GM23338 (cell line): ENCODE data around the gene XRCC5. TPM values are rescaled to one million over a fixed set of nuclear protein-coding genes. Genes with fewer than 3 reads are reported as not detected.

Experiments
- ATAC-seq: fragments of 200-7000 bp; cut with Tn5 transposase; 3 replicates; pipeline ENCODE4 v1.9.1; 2020
- DNase-seq: peaks from one replicate; pipeline ENCODE4 v3.0.0-alpha.2; 2015; ENCODE audit warnings: low spot score
- H2AFZ ChIP-seq: fragments of 200-600 bp; sonication (generic); 2 replicates; pipeline ENCODE4 v1.8.0; 2016; ENCODE audit warnings: antibody characterized with exemption, mild to moderate bottlenecking, moderate library complexity
- H3F3A ChIP-seq: fragments of 200-600 bp; sonication (generic); replicated peaks from 2 replicates; pipeline ENCODE4 v1.8.0; 2017; ENCODE audit warnings: antibody characterized with exemption, mixed run types, low read depth
- H3K27ac ChIP-seq: fragments of 200-600 bp; sonication (generic); 2 replicates; pipeline ENCODE4 v1.6.1; 2016; ENCODE audit warnings: low read depth
- H3K27me3 ChIP-seq: fragments of 200-600 bp; sonication (generic); 2 replicates; pipeline ENCODE4 v1.8.0; 2016; ENCODE audit warnings: mild to moderate bottlenecking, mixed run types, moderate library complexity; ENCODE audit not compliant: insufficient read depth
- H3K36me3 ChIP-seq: fragments of 200-600 bp; sonication (generic); 2 replicates; pipeline ENCODE4 v1.8.0; 2016; ENCODE audit warnings: mild to moderate bottlenecking; ENCODE audit not compliant: insufficient read depth
- H3K4me1 ChIP-seq: fragments of 200-600 bp; sonication (generic); 2 replicates; pipeline ENCODE4 v1.8.0; 2016; ENCODE audit warnings: mild to moderate bottlenecking, moderate library complexity; ENCODE audit not compliant: insufficient read depth
- H3K4me2 ChIP-seq: fragments of 200-600 bp; sonication (generic); 2 replicates; pipeline ENCODE4 v1.7.1; 2017; ENCODE audit warnings: mixed run types
- H3K4me3 ChIP-seq: fragments of 200-600 bp; sonication (generic); 2 replicates; pipeline ENCODE4 v1.6.1; 2016; ENCODE audit warnings: mixed run types
- H3K79me2 ChIP-seq: fragments of 200-600 bp; sonication (generic); replicated peaks from 2 replicates; pipeline ENCODE4 v1.8.0; 2017; ENCODE audit warnings: mild to moderate bottlenecking; ENCODE audit not compliant: insufficient read depth
- H3K9me2 ChIP-seq: fragments of 200-600 bp; sonication (generic); 2 replicates; pipeline ENCODE4 v1.8.0; 2017; ENCODE audit not compliant: insufficient read depth
- H4K20me1 ChIP-seq: fragments of 200-600 bp; sonication (generic); replicated peaks from 2 replicates; pipeline ENCODE4 v1.8.0; 2017; ENCODE audit warnings: mild to moderate bottlenecking; ENCODE audit not compliant: insufficient read depth
- H3K27ac Mint-ChIP-seq: 2 replicates; pipeline ENCODE4 v1.8.0; 2020; ENCODE audit warnings: inconsistent platforms, mild to moderate bottlenecking, moderate library complexity, mixed read lengths
- H3K27me3 Mint-ChIP-seq: 3 replicates; pipeline ENCODE4 v1.8.0; 2022; ENCODE audit warnings: low read depth, mild to moderate bottlenecking, moderate library complexity, mixed read lengths, inconsistent platforms; ENCODE audit not compliant: insufficient read depth, poor library complexity
- H3K36me3 Mint-ChIP-seq: 3 replicates; pipeline ENCODE4 v1.8.0; 2021; ENCODE audit warnings: low read depth, mild to moderate bottlenecking, inconsistent platforms, moderate library complexity, mixed read lengths
- H3K4me1 Mint-ChIP-seq: 3 replicates; pipeline ENCODE4 v1.8.0; 2020; ENCODE audit warnings: mild to moderate bottlenecking, inconsistent platforms, mixed read lengths
- H3K4me3 Mint-ChIP-seq: 3 replicates; pipeline ENCODE4 v1.8.0; 2021; ENCODE audit warnings: moderate library complexity, mild to moderate bottlenecking, inconsistent platforms, mixed read lengths
- H3K9me3 Mint-ChIP-seq: 3 replicates; pipeline ENCODE4 v1.8.0; 2020; ENCODE audit warnings: moderate library complexity, mild to moderate bottlenecking, inconsistent platforms, mixed read lengths
- CREB1 ChIP-seq: fragments of 250-450 bp; sonication (Bioruptor Pico); IDR thresholded peaks from 2 replicates; pipeline ENCODE4 v1.5.0; 2020; ENCODE audit warnings: low read depth, mild to moderate bottlenecking, moderate library complexity
- ETS1 ChIP-seq: IDR thresholded peaks from 2 replicates; pipeline ENCODE4 v1.6.1; 2016; ENCODE audit warnings: antibody characterized with exemption
- EZH2 ChIP-seq: fragments of 200-600 bp; sonication (generic); IDR thresholded peaks from one replicate; pipeline ENCODE4 v1.8.0; 2017; ENCODE audit warnings: antibody characterized with exemption, mild to moderate bottlenecking, low read depth; ENCODE audit not compliant: unreplicated experiment
- EZH2phosphoT487 ChIP-seq: fragments of 200-600 bp; sonication (generic); IDR thresholded peaks from one replicate; pipeline ENCODE4 v1.8.1; 2018; ENCODE audit warnings: antibody characterized with exemption; ENCODE audit not compliant: unreplicated experiment
- JUNB ChIP-seq: IDR thresholded peaks from one replicate; pipeline ENCODE4 v1.6.1; 2016; ENCODE audit warnings: antibody characterized with exemption; ENCODE audit not compliant: unreplicated experiment
- NANOG ChIP-seq: IDR thresholded peaks from 2 replicates; pipeline ENCODE4 v1.6.1; 2016; ENCODE audit warnings: antibody characterized with exemption, borderline replicate concordance
- POLR2AphosphoS5 ChIP-seq: IDR thresholded peaks from 2 replicates; pipeline ENCODE4 v1.6.1; 2016; ENCODE audit warnings: antibody characterized with exemption, low read depth
- REST ChIP-seq: IDR thresholded peaks from one replicate; pipeline ENCODE4 v1.6.1; 2018; ENCODE audit warnings: antibody characterized with exemption; ENCODE audit not compliant: unreplicated experiment
- ZNF114 ChIP-seq: fragments of 250-450 bp; sonication (Bioruptor Pico); IDR thresholded peaks from 2 replicates; pipeline ENCODE4 v1.5.0; 2020; ENCODE audit warnings: mild to moderate bottlenecking, moderate library complexity
- ZNF331 ChIP-seq: fragments of 250-450 bp; sonication (Bioruptor Pico); IDR thresholded peaks from 2 replicates; pipeline ENCODE4 v1.5.0; 2020; ENCODE audit warnings: low read depth, mild to moderate bottlenecking, moderate library complexity
- polyA plus RNA-seq: library from polyadenylated mRNA; unstranded; fragments of >200 nt; fragmentation: Nextera tagmentation; extraction: Ambion mirVana; gene quantifications from 2 replicates; pipeline ENCODE4 v1.2.1, GENCODE V29; 2016
- total RNA-seq: library from RNA; depleted of rRNA; stranded (reverse); fragments of >200 nt; shearing (Covaris generic); gene quantifications from 2 replicates; pipeline ENCODE4 v1.2.3, GENCODE V29; 2014
- TF ChIP-seq, protein P1 (sequence below), 2 experiments: fragments of 200-600 bp in 1 of 2; sonication (generic) in 1 of 2; conservative IDR thresholded peaks; 2 replicates each; pipeline versions ENCODE4 v1.5.1 to v1.6.1; 2016 to 2017; ENCODE audit warnings: antibody characterized with exemption in 2 of 2, low read depth in 2 of 2, mild to moderate bottlenecking in 2 of 2, moderate library complexity in 1 of 2

The XRCC5 gene
- total and polyA plus RNA-seq, 2 experiments from 2014 or later, result 499 to 524 TPM

GRCh38 chr2:216098421-216099334 lies 10.5 kb upstream of the XRCC5 start (continued):
- TF ChIP-seq ETS1 (no peak), EZH2phosphoT487 (no peak), NANOG (no peak), EZH2 (no peak), ZNF331 (CRISPR knock-in tag) (no peak)

GRCh38 chr2:216101109-216101508 lies 8.0 kb upstream of the XRCC5 start:
- ATAC-seq (no peak), DNase-seq (no peak)
- no peak overlapping the region for H3K4me3 Mint-ChIP-seq
- Histone ChIP-seq H3K79me2 (no peaks in the 10 kb centered on the region), H3K4me1 (no peaks in the 10 kb centered on the region), H3K27ac (no peak overlapping the region), H3K4me2 (no peak overlapping the region), H3K4me3 (no peak overlapping the region), H4K20me1 (no peaks in the 10 kb centered on the region), H3K36me3 (no peaks in the 10 kb centered on the region), H3K9me2 (0 out of 2 replicates have a peak, but pooled peaks cover 4% of the 10 kb centered on the region), H3K27me3 (no peaks in the 10 kb centered on the region), H3F3A (no peaks in the 10 kb centered on the region), H2AFZ (no peak overlapping the region)
- H3K9me3 Mint-ChIP-seq, result no peaks in the 10 kb centered on the region
- H3K36me3 Mint-ChIP-seq, result no peaks in the 10 kb centered on the region
- H3K4me1 Mint-ChIP-seq, result 0 out of 3 replicates have a peak, but pooled peaks cover 2% of the 10 kb centered on the region
- TF ChIP-seq JUNB, result no peak
- no peak overlapping the region for H3K27ac Mint-ChIP-seq
- no peaks in the 10 kb centered on the region for H3K27me3 Mint-ChIP-seq

DNA sequence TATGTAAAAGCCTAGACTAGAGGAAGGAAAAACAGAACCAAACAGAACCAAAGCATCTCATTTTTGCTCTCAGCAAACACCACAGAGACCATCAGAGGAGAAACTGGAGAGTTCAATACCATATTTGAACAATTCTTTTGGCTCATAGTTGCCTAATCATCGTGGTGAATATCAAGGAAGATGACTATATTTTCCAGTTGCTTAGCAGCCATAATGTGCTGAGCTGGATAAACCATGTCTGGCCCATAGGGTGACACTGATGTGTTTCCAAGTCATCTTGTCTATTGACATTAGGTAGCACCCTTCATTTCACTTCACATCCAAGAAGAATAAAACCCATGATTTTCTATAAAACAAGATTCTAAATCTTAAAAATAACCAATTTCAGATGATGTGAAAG lies 5.9 kb upstream of the XRCC5 start:
- H3K79me2 ChIP-seq, result no peaks in the 10 kb centered on the region
- H2AFZ ChIP-seq, result no peak overlapping the region
- Mint-ChIP-seq H3K4me1 (peaks cover 9% of the 10 kb centered on the region; the same call in 2 of the 3 replicates), H3K4me3 (no peak overlapping the region), H3K36me3 (no peaks in the 10 kb centered on the region), H3K27me3 (no peaks in the 10 kb centered on the region), H3K9me3 (no peaks in the 10 kb centered on the region), H3K27ac (no peak overlapping the region)
- H4K20me1 ChIP-seq, result no peaks in the 10 kb centered on the region
- ATAC-seq (no peak), DNase-seq (no peak)
- no peaks in the 10 kb centered on the region for H3F3A ChIP-seq
- H3K4me3 ChIP-seq, result no peak overlapping the region
- H3K36me3 ChIP-seq, result no peaks in the 10 kb centered on the region
- no peak overlapping the region for H3K4me2 ChIP-seq
- peaks cover 8% of the 10 kb centered on the region; the same call in 1 of the 2 replicates for H3K4me1 ChIP-seq
- TF ChIP-seq REST (no peak), CREB1 (CRISPR knock-in tag) (no peak), POLR2AphosphoS5 (no peak), ETS1 (no peak), JUNB (no peak), ZNF114 (CRISPR knock-in tag) (no peak), ZNF331 (CRISPR knock-in tag) (no peak)
- TF ChIP-seq, protein P1, sequence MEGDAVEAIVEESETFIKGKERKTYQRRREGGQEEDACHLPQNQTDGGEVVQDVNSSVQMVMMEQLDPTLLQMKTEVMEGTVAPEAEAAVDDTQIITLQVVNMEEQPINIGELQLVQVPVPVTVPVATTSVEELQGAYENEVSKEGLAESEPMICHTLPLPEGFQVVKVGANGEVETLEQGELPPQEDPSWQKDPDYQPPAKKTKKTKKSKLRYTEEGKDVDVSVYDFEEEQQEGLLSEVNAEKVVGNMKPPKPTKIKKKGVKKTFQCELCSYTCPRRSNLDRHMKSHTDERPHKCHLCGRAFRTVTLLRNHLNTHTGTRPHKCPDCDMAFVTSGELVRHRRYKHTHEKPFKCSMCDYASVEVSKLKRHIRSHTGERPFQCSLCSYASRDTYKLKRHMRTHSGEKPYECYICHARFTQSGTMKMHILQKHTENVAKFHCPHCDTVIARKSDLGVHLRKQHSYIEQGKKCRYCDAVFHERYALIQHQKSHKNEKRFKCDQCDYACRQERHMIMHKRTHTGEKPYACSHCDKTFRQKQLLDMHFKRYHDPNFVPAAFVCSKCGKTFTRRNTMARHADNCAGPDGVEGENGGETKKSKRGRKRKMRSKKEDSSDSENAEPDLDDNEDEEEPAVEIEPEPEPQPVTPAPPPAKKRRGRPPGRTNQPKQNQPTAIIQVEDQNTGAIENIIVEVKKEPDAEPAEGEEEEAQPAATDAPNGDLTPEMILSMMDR (conservative IDR thresholded peaks at IDR 0.05; ENCODE audit: low read depth in 2 of 2), result no peak
- no peak overlapping the region for H3K27ac ChIP-seq
- 0 out of 2 replicates have a peak, but pooled peaks cover 4% of the 10 kb centered on the region for H3K9me2 ChIP-seq
- no peaks in the 10 kb centered on the region for H3K27me3 ChIP-seq
